ENCODE measurements around the gene DCXR.

- no peak for TF ChIP-seq POLR2A (IDR thresholded peaks at IDR 0.05; ENCODE audit: low read depth, low read length)
- no peak for TF ChIP-seq PAX5 (IDR thresholded peaks at IDR 0.05; ENCODE audit: insufficient read depth, low read length, severe bottlenecking)
- TF ChIP-seq POLR2AphosphoS5 (IDR thresholded peaks at IDR 0.05; ENCODE audit: low read depth, low read length) = no peak
Observed at GRCh38 chr17:82083009-82083408, 45.5 kb upstream of the DCXR start.
